GM10248 (cell line): Measurements from ENCODE around the gene GPX4.

Experiments used
- CTCF ChIA-PET: fragments of 300-600 bp; sonication (Branson Sonifier 250); formaldehyde crosslinking; extraction: SDS; loops from one replicate; lab custom pipeline; 2021; ENCODE audit warnings: antibody characterized with exemption; lab: Yijun Ruan, JAX
- POLR2A ChIA-PET: fragments of 350-650 bp; sonication (Branson Sonifier 250); formaldehyde crosslinking; extraction: SDS; loops from one replicate; lab custom pipeline; 2020; ENCODE audit warnings: antibody characterized with exemption; lab: Yijun Ruan, JAX
- DNase-seq: peaks from one replicate; pipeline ENCODE4 v3.0.0; 2012; ENCODE audit errors: extremely low spot score
- TF ChIP-seq, protein P1 (sequence below): IDR thresholded peaks from 2 replicates; pipeline ENCODE4 v1.5.1; 2012; ENCODE audit warnings: mild to moderate bottlenecking, low read depth; ENCODE audit errors: extremely low read depth, missing control alignments, control extremely low read depth

Gene GPX4

DNA sequence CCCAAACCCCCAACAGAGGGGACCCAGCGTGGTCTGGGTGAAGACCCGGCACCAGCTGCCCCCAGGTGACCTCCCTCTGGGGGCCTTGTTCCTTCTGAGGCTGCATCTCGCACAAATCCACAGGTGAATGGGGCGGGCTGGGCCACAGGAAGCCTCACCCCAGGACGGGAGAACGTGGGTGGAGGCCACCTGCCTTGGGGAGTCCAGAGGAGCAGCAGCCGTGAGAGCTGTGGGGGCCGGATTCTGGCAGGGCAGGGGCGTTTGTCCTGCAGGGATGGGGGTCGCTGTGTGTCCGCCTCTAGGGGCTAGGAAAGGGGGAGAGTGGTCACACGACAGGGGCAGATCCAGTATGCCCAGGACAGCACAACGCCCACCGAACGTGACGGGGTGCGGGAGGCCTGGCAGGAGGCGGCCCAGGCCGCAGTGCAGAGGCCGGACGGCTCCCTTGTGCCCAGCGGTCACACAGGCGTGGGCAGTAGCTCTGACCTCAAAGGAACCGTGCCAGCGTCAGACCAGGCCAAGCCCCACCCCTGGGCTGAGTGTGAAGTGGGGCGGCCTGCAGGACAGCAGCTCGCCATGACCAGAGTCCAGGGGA is 15.3 kb upstream of the GPX4 start:
- ChIA-PET CTCF (interaction anchor here (1.0 to 1.3 kb wide), 4 partner anchors 8 to 155 kb away, joined by 3 to 5 read pairs (median 4); no protein-coding TSS in a partner anchor), POLR2A (interaction anchor here (0.5 to 1.4 kb wide), 4 partner anchors 11 to 251 kb away, joined by 3 to 4 read pairs (median 4); no protein-coding TSS in a partner anchor)
- TF ChIP-seq, protein P1, sequence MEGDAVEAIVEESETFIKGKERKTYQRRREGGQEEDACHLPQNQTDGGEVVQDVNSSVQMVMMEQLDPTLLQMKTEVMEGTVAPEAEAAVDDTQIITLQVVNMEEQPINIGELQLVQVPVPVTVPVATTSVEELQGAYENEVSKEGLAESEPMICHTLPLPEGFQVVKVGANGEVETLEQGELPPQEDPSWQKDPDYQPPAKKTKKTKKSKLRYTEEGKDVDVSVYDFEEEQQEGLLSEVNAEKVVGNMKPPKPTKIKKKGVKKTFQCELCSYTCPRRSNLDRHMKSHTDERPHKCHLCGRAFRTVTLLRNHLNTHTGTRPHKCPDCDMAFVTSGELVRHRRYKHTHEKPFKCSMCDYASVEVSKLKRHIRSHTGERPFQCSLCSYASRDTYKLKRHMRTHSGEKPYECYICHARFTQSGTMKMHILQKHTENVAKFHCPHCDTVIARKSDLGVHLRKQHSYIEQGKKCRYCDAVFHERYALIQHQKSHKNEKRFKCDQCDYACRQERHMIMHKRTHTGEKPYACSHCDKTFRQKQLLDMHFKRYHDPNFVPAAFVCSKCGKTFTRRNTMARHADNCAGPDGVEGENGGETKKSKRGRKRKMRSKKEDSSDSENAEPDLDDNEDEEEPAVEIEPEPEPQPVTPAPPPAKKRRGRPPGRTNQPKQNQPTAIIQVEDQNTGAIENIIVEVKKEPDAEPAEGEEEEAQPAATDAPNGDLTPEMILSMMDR: no peak
- no peak for DNase-seq

DNA sequence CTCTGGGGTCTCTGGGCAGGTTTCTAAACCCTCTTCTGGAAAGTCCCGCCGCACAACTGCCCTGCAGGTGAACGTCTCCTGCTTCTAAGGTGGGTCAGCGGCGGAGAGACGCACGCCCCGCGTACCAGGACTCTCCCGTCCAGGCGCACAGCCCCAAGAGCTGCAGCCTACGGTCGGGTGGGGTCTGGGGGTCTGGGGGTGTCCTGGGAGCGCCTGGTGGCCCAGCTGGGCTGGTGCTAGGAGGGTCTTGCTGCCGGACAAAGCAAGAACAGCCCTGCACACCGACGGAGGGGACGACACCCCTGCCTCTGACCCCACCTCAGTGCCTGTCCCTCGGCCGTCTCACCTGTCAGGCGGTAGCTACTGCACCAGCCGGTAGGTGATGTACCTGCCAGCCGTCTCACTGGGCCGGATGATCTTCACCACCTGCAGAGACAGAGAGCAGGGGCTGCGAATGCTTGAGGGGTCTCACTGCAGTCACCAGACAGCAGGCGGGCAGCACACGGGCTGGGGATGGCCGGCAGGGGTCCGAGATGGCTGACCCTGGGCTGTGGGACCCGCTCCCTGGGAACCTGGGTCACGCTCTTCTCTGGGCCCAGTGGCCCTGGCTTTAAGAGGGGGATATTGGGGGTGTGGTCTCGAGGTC is 14.5 kb upstream of the GPX4 start:
- no peak for DNase-seq
- TF ChIP-seq, protein P1: no peak
- CTCF ChIA-PET: interaction anchor here (1.0 to 2.0 kb wide), 4 partner anchors 9 to 155 kb away, joined by 3 to 5 read pairs (median 4); no protein-coding TSS in a partner anchor
- POLR2A ChIA-PET: interaction anchor here (0.5 to 1.4 kb wide), 2 partner anchors 17 to 251 kb away, joined by 3 read pairs; no protein-coding TSS in a partner anchor

DNA sequence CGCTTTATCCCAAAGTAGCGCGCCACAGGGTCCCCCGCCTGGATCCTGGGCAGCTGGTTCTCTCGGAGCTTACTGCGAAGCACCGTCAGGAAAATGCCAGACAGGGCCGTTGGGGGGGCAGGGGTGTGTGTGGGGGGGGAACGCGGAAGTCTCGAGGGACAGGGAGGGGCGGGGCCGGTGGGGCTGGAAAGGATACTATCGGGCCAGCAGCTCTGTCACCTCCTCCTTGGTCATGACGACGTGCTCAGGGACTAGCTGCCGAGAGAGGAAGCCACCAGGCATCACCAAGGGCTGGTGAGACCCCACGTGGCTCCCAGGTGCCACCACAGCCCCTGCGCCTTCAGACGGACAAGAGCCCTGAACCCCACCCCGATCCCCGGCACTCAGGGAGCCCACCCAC is 13.9 kb upstream of the GPX4 start:
- TF ChIP-seq, protein P1: no peak
- ChIA-PET POLR2A (interaction anchor here (1.2 to 1.4 kb wide), 2 partner anchors 16 to 23 kb away, joined by 3 read pairs; partner anchors contain the start of gene ARHGAP45), CTCF (interaction anchor here (1.1 to 2.0 kb wide), 2 partner anchors 10 to 25 kb away, joined by 4 to 5 read pairs; no protein-coding TSS in a partner anchor)
- no peak for DNase-seq

DNA sequence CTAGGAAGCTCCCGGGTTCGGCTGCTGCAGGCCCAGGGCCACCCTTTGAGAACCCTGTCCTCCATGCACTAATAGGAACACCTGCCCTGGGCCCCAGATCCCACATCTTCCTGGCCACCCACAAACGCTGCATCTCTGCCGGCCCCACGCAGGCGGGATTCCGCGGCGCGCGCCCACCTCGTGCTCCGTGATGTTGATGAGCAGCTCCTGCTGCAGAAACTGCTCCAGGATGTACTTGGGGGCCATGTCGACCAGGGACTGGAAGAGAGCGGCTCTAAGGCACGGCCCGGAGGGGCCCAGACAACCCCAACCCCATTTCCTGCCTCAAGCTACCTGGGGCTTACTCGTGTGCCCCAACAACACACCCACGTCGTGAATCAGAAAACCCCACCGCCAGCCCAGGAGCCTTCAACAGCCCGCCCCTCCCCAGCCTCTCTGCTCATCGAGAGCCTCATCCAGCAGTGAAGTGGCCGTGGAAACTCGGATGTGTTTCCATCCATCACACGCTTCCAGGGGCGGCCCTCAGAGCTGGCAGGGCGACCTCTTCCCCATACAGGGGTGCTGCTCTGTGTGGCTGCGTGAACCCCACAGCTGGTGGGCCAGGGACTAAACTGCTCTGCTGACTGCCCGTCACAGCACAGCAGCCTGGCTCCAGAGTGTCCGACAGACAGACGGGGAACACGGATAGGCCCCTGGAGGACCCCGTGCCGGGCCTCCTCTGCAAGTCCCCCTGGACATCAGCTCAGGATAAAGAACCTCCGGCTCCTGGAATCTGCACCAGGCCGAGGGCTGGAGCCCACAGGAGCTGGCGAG is 12.9 kb upstream of the GPX4 start:
- CTCF ChIA-PET: interaction anchor here (0.6 to 2.0 kb wide), 2 partner anchors 23 to 26 kb away, joined by 3 to 5 read pairs; no protein-coding TSS in a partner anchor
- DNase-seq: no peak
- POLR2A ChIA-PET: interaction anchor here (0.5 to 1.2 kb wide), 3 partner anchors 9 to 69 kb away, joined by 3 to 6 read pairs (median 4); partner anchors contain the start of genes ARHGAP45 and RNU6-2
- TF ChIP-seq, protein P1: no peak

DNA sequence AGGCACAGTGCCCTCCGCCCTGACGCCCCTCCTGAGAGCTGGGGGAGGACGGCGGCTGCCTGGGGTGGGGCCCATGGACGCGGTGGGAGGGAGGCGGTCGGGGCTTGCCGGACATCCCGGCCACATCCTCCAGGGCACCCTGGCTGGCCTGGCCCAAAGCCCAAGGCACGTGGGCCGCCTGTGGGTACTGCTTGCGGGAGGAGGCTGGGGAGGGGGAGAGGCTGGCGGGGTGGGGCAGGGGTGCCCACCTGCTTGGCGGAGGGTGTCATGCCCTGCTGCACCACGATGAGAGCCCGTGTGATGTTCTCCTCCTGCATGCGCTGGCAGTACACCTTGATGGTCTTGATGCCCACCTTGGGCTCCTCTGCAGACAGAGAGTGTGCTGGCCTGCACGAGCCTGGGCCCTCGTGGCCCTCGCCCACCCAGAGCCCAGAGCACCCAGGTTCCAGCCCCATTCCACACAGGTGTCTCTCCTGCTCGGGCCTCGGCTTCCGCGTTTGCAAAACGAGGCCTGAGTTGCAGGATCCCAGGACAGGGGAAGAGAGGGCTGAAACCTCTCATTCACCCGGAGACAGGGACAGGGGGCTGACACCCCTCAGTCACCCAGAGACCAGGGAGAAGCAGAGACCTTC is 12.1 kb upstream of the GPX4 start:
- POLR2A ChIA-PET: no interaction called here
- CTCF ChIA-PET: interaction anchor here (2.0 kb wide), 1 partner anchor 27 kb away, joined by 5 read pairs; no protein-coding TSS in a partner anchor
- TF ChIP-seq, protein P1: no peak
- DNase-seq: no peak
